Heart right ventricle (tissue), 16 donors: Measurements from ENCODE around the gene ARID4B. TPM values are rescaled to one million over a fixed set of nuclear protein-coding genes. Genes with fewer than 3 reads are reported as not detected.
A peak's percentile ranks its signal among the peaks of the same experiment; 100 is the strongest.

Experiments
- ATAC-seq, 8 donors: fragments of 200-7000 bp; cut with Tn5 transposase; one replicate each; pipeline ENCODE4 v1.9.1; 2020; ENCODE audit warnings: mild to moderate bottlenecking in 8 of 8, moderate library complexity in 8 of 8, moderate number of reproducible peaks in 1 of 8
- DNase-seq, 2 donors: peaks; one replicate each; pipeline ENCODE4 v3.0.0-alpha.2; 2020
- H3K27ac ChIP-seq, 10 donors: fragments of 200-600 bp; sonication (generic) in 2 of 10; one replicate each; pipeline versions ENCODE4 v1.5.0 to v1.8.0; 2020 to 2022; ENCODE audit warnings: mild to moderate bottlenecking in 3 of 10
- H3K27me3 ChIP-seq, 7 donors: fragments of 200-600 bp; one replicate each; pipeline ENCODE4 v1.8.0; 2021 to 2022; ENCODE audit warnings: mild to moderate bottlenecking in 2 of 7
- H3K36me3 ChIP-seq, 9 donors: fragments of 200-600 bp; sonication (generic) in 1 of 9; one replicate each; pipeline versions ENCODE4 v1.5.0 to v1.8.0; 2020 to 2022; ENCODE audit warnings: mild to moderate bottlenecking in 2 of 9
- H3K4me1 ChIP-seq, 9 donors: fragments of 200-600 bp; sonication (generic) in 1 of 9; one replicate each; pipeline versions ENCODE4 v1.5.0 to v1.8.0; 2020 to 2022; ENCODE audit warnings: mild to moderate bottlenecking in 4 of 9
- H3K4me3 ChIP-seq, 10 donors: fragments of 200-600 bp; sonication (generic) in 2 of 10; one replicate each; pipeline versions ENCODE4 v1.5.0 to v1.8.0; 2020 to 2022; ENCODE audit warnings: mild to moderate bottlenecking in 7 of 10, moderate library complexity in 2 of 10
- H3K9me3 ChIP-seq, 11 donors: fragments of 200-600 bp in 10 of 11; sonication (generic) in 2 of 11; one replicate each; pipeline versions ENCODE4 v1.5.0 to v1.8.0; 2013 to 2022; ENCODE audit warnings: mild to moderate bottlenecking in 2 of 11, control low read depth in 1 of 11, moderate library complexity in 1 of 11
- CTCF ChIP-seq, 9 donors: fragments of 200-600 bp; sonication (generic) in 2 of 9; IDR thresholded peaks; one replicate each; pipeline versions ENCODE4 v1.5.0 to v1.8.0; 2021 to 2022; ENCODE audit warnings: antibody characterized with exemption in 9 of 9, mild to moderate bottlenecking in 5 of 9, moderate library complexity in 1 of 9
- WGBS, 2 donors: extraction: QIAGEN DNeasy Blood & Tissue Kit; methylation state at CpG; one replicate each; pipeline ENCODE4 v1.1.7; 2013; ENCODE audit warnings: inconsistent platforms in 1 of 2; 5-methylcytosine and 5-hydroxymethylcytosine counted together
- intact Hi-C, 10 donors: fragments of 100-400 bp; cut with DNase I; formaldehyde crosslinking; loops; one replicate each; pipeline versions ENCODE4 v1.11.1 to v1.14.2; 2022
- polyA plus RNA-seq, 2 donors: library from polyadenylated mRNA; stranded (reverse); fragments of 200-250 nt; gene quantifications; one replicate each; pipeline ENCODE4 v1.2.3, GENCODE V29; 2013
- total RNA-seq, 10 donors: library from RNA; stranded (reverse); fragmentation: NEBNext Ultra II Directional in 3 of 10; extraction: Animal tissue kit (Norgen Biotek cat#: 25700) in 3 of 10; gene quantifications; one replicate each; pipeline versions ENCODE4 v1.2.1 to v1.2.4, GENCODE V29; 2021 to 2023
- donor health status: Arrhythmogenic right ventricular cardiomyopathy.
- donor health status: ischemic (EF 13 %, LVEDD 7.1; RV severe dilation, severe dysfunction).
- donor health status: healthy with polysubstance abuse.
- donor health status: DM: no; HTN: yes; CAD: no.
- donor health status: DM: no; HTN: no; CAD: no.
- donor health status: ischemic (EF 25% LVEDD 6.9; RV normal size, moderate dysfunction).
- donor health status: ischemic (EF 25% LVEDD 5.7; RV mildly dilated, moderate dysfunction).
- donor health status: healthy.
- donor health status: DM: yes; HTN: yes; CAD: no.
- donor health status: Ischemic cardiomyopathy.
- donor health status: ischemic (EF 35%, LVEDD 5.7; RV mildly dilated, moderate dysfunction).
- donor health status: nonischemic (EF 11% LVEDD 7.7; RV severe dilation, severe dysfunction).
- donor health status: DM: yes; HTN: yes; CAD: no.
- donor health status: PGD.
- donor health status: ischemic (EF 29% LVEDD 5.4; RV normal size, mild dysfunction).
- donor health status: nonischemic (EF 23%, LVEDD 6.1; RV moderate dilation, normal function).

ARID4B gene
- total and polyA plus RNA-seq, 12 donors = 4.8 to 21.5 (median 15.5) TPM

- intact Hi-C loops = no loop called here
- WGBS, 2 donors = 82 to 83% methylated on average over 3 of the region's 3 CpGs
- H3K9me3 ChIP-seq = no peaks in the 10 kb centered on the region
- DNase-seq (no peak), ATAC-seq (no peak)
- no peak overlapping the region for H3K4me3 ChIP-seq
- no peak overlapping the region for H3K27ac ChIP-seq
- H3K36me3 ChIP-seq = no peaks in the 10 kb centered on the region
- H3K4me1 ChIP-seq = no peaks in the 10 kb centered on the region
- H3K27me3 ChIP-seq = no peaks in the 10 kb centered on the region
- no peak for TF ChIP-seq CTCF (IDR thresholded peaks at IDR 0.05)
Observed at GRCh38 chr1:235358899-235359298, 30.9 kb upstream of the ARID4B start.

GRCh38 chr1:235357485-235358373, 29.8 kb upstream of the ARID4B start:
- H3K9me3 ChIP-seq = no peaks in the 10 kb centered on the region
- 74 to 75% methylated on average over 11 of the region's 11 CpGs for WGBS, 2 donors
- no peak for TF ChIP-seq CTCF (IDR thresholded peaks at IDR 0.05)
- no peak overlapping the region for H3K4me3 ChIP-seq
- H3K36me3 ChIP-seq = no peaks in the 10 kb centered on the region
- no peak for ATAC-seq
- DNase-seq = no peak
- H3K4me1 ChIP-seq = no peaks in the 10 kb centered on the region
- no peak overlapping the region for H3K27ac ChIP-seq
- intact Hi-C loops = no loop called here
- no peaks in the 10 kb centered on the region for H3K27me3 ChIP-seq

GRCh38 chr1:235351898-235352297, 23.9 kb upstream of the ARID4B start:
- Histone ChIP-seq H3K36me3 (peaks cover 0 to 6% (median 0%) of the 10 kb centered on the region in 9 donors), H3K4me1 (no peaks in the 10 kb centered on the region), H3K4me3 (no peak overlapping the region), H3K27me3 (no peaks in the 10 kb centered on the region), H3K27ac (no peak overlapping the region), H3K9me3 (no peaks in the 10 kb centered on the region)
- no peak for TF ChIP-seq CTCF (IDR thresholded peaks at IDR 0.05)
- 49% methylated on average over 3 of the region's 3 CpGs for WGBS, 2 donors
- no peak for DNase-seq
- ATAC-seq = peak in 3 of 8 donors; percentile 38 to 49 (median 39)
- intact Hi-C loops = no loop called here

- no peak overlapping the region for H3K4me3 ChIP-seq
- ATAC-seq (no peak), DNase-seq (no peak)
- no peaks in the 10 kb centered on the region for H3K4me1 ChIP-seq
- H3K9me3 ChIP-seq = no peaks in the 10 kb centered on the region
- no peaks in the 10 kb centered on the region for H3K27me3 ChIP-seq
- H3K27ac ChIP-seq = no peak overlapping the region
- intact Hi-C loops = no loop called here
- 77 to 79% methylated on average over 3 of the region's 3 CpGs for WGBS, 2 donors
- peaks cover 0 to 11% (median 2%) of the 10 kb centered on the region in 9 donors for H3K36me3 ChIP-seq
- no peak for TF ChIP-seq CTCF (IDR thresholded peaks at IDR 0.05)
Observed at GRCh38 chr1:235351441-235351840, 23.5 kb upstream of the ARID4B start.
